ENCODE results near the gene LYRM2.

DNA sequence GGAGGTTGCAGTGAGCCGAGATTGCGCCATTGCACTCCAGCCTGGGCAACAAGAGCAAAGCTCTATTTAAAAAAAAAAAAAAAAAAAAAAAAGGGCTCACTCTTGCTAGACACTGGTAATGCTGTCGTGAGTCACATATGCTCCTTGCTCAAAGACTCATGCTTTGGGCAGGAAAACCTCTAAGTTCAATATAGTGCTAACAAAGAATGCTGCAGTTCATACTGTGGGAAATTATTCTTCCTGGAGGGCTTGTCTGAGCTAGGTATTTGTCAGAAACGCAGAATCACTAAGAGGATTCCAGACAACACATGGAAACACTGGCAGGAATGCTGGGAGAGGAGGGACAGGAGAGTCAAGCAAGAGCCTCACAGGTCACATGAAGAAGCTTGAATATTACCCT lies 2.3 kb upstream of the LYRM2 start:
- TF ChIP-seq, protein P1, sequence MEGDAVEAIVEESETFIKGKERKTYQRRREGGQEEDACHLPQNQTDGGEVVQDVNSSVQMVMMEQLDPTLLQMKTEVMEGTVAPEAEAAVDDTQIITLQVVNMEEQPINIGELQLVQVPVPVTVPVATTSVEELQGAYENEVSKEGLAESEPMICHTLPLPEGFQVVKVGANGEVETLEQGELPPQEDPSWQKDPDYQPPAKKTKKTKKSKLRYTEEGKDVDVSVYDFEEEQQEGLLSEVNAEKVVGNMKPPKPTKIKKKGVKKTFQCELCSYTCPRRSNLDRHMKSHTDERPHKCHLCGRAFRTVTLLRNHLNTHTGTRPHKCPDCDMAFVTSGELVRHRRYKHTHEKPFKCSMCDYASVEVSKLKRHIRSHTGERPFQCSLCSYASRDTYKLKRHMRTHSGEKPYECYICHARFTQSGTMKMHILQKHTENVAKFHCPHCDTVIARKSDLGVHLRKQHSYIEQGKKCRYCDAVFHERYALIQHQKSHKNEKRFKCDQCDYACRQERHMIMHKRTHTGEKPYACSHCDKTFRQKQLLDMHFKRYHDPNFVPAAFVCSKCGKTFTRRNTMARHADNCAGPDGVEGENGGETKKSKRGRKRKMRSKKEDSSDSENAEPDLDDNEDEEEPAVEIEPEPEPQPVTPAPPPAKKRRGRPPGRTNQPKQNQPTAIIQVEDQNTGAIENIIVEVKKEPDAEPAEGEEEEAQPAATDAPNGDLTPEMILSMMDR (IDR thresholded peaks at IDR 0.05 in 2 of 3, conservative IDR thresholded peaks at IDR 0.05 in 1 of 3; ENCODE audit: borderline replicate concordance in 1 of 3, insufficient read depth in 1 of 3, low read depth in 2 of 3, low read length in 2 of 3): no peak
- TF ChIP-seq POLR2AphosphoS5 (IDR thresholded peaks at IDR 0.05; ENCODE audit: low read depth, low read length) (no peak), RAD21 (IDR thresholded peaks at IDR 0.05; ENCODE audit: low read depth) (no peak), EZH2phosphoT487 (IDR thresholded peaks at IDR 0.05; ENCODE audit: borderline replicate concordance) (no peak), EZH2 (IDR thresholded peaks at IDR 0.05) (no peak), ZFX (IDR thresholded peaks at IDR 0.05) (no peak), POLR2A (IDR thresholded peaks at IDR 0.05; ENCODE audit: borderline replicate concordance, extremely low read depth, insufficient read depth, insufficient read length) (no peak), SIN3A (IDR thresholded peaks at IDR 0.05; ENCODE audit: low read depth) (no peak)
- TF ChIP-seq, protein P2, sequence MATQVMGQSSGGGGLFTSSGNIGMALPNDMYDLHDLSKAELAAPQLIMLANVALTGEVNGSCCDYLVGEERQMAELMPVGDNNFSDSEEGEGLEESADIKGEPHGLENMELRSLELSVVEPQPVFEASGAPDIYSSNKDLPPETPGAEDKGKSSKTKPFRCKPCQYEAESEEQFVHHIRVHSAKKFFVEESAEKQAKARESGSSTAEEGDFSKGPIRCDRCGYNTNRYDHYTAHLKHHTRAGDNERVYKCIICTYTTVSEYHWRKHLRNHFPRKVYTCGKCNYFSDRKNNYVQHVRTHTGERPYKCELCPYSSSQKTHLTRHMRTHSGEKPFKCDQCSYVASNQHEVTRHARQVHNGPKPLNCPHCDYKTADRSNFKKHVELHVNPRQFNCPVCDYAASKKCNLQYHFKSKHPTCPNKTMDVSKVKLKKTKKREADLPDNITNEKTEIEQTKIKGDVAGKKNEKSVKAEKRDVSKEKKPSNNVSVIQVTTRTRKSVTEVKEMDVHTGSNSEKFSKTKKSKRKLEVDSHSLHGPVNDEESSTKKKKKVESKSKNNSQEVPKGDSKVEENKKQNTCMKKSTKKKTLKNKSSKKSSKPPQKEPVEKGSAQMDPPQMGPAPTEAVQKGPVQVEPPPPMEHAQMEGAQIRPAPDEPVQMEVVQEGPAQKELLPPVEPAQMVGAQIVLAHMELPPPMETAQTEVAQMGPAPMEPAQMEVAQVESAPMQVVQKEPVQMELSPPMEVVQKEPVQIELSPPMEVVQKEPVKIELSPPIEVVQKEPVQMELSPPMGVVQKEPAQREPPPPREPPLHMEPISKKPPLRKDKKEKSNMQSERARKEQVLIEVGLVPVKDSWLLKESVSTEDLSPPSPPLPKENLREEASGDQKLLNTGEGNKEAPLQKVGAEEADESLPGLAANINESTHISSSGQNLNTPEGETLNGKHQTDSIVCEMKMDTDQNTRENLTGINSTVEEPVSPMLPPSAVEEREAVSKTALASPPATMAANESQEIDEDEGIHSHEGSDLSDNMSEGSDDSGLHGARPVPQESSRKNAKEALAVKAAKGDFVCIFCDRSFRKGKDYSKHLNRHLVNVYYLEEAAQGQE (IDR thresholded peaks at IDR 0.05; ENCODE audit: low read depth): no peak

Measured in HCT116 (cell line).